HCT116 (cell line): ENCODE measurements around the gene EFCAB13. TPM values are rescaled to one million over a fixed set of nuclear protein-coding genes. Genes with fewer than 3 reads are reported as not detected.

Experiments
- ATAC-seq: fragments of 200-7000 bp; cut with Tn5 transposase; 2 replicates; pipeline ENCODE4 v1.9.1; 2020; ENCODE audit warnings: mild to moderate bottlenecking, moderate library complexity
- BruUV-seq: library from RNA; stranded (reverse); fragments of 400-500 nt; replicated peaks from 2 replicates; lab custom pipeline; 2021; lab: Mats Ljungman, UMichigan
- CTCF ChIA-PET: fragments of 300-600 bp; sonication (Branson Sonifier 250); formaldehyde crosslinking; loops from one replicate; lab custom pipeline; 2021; ENCODE audit warnings: antibody characterized with exemption; lab: Charles Lee
- POLR2A ChIA-PET: fragments of 300-600, 350-600 bp; sonication (Branson Sonifier 250); formaldehyde crosslinking; loops from one replicate; lab custom pipeline; 2021; ENCODE audit warnings: antibody characterized with exemption; lab: Charles Lee
- RAD21 ChIA-PET, 2 experiments: fragments of 300-600 bp; sonication (Branson Sonifier 250); formaldehyde crosslinking; loops; one replicate each; lab custom pipeline; 2023; ENCODE audit warnings: low total read pairs in 2 of 2; ENCODE audit not compliant: uncharacterized antibody in 2 of 2, unreplicated experiment in 2 of 2, low non-redundant PET in 1 of 2; lab: Charles Lee
- DNase-seq: peaks from one replicate; pipeline ENCODE4 v3.0.0-alpha.2; 2010; ENCODE audit warnings: low read depth, low spot score
- H2AFZ ChIP-seq: fragments of 200-600 bp; shearing (Covaris generic), sonication (generic); 2 replicates; pipeline ENCODE4 v1.6.1; 2017; ENCODE audit warnings: low read depth, mixed run types, mixed read lengths, antibody characterized with exemption, low read length; ENCODE audit not compliant: poor library complexity, severe bottlenecking
- H3K27ac ChIP-seq: 2 replicates; pipeline ENCODE4 v1.5.1; 2012; ENCODE audit warnings: low read depth, low read length
- H3K27me3 ChIP-seq: fragments of 200-600 bp; sonication (generic); 2 replicates; pipeline ENCODE4 v1.6.1; 2016; ENCODE audit warnings: mixed run types, low read length, mixed read lengths; ENCODE audit not compliant: insufficient read depth
- H3K36me3 ChIP-seq, 2 experiments: fragments of 200-500 bp in 1 of 2; fragments of 200-600 bp in 1 of 2; sonication (Bioruptor generic) in 1 of 2; sonication (generic) in 1 of 2; 2 replicates each; pipeline versions ENCODE4 v1.5.1 to v1.6.1; 2014 to 2016; ENCODE audit warnings: low read length in 2 of 2, inconsistent platforms in 1 of 2, mixed read lengths in 1 of 2, mixed run types in 1 of 2; ENCODE audit not compliant: insufficient read depth in 2 of 2, control insufficient read depth in 1 of 2
- H3K4me1 ChIP-seq, 2 experiments: fragments of 200-600 bp in 1 of 2; sonication (generic) in 1 of 2; 2 replicates each; pipeline versions ENCODE4 v1.5.1 to v1.6.1; 2012 to 2017; ENCODE audit warnings: low read length in 2 of 2, inconsistent platforms in 1 of 2, mild to moderate bottlenecking in 1 of 2, mixed read lengths in 1 of 2, mixed run types in 1 of 2, moderate library complexity in 1 of 2; ENCODE audit not compliant: insufficient read depth in 2 of 2, control insufficient read depth in 1 of 2
- H3K4me2 ChIP-seq: fragments of 200-600 bp; sonication (generic); 2 replicates; pipeline ENCODE4 v1.6.1; 2017; ENCODE audit warnings: mixed run types, low read length, mixed read lengths
- H3K4me3 ChIP-seq, 2 experiments: fragments of 200-600 bp in 1 of 2; sonication (generic) in 1 of 2; replicated peaks in 1 of 2; 2 replicates each; pipeline ENCODE4 v1.5.1; 2011 to 2016; ENCODE audit warnings: low read length in 2 of 2, control low read depth in 1 of 2, low read depth in 1 of 2, mild to moderate bottlenecking in 1 of 2, mixed read lengths in 1 of 2, mixed run types in 1 of 2
- H3K79me2 ChIP-seq: fragments of 200-600 bp; sonication (generic); 2 replicates; pipeline ENCODE4 v1.6.1; 2017; ENCODE audit warnings: mild to moderate bottlenecking, mixed run types, low read length, moderate library complexity, mixed read lengths; ENCODE audit not compliant: insufficient read depth
- H3K9ac ChIP-seq: fragments of 200-600 bp; sonication (generic); 2 replicates; pipeline ENCODE4 v1.6.1; 2016; ENCODE audit warnings: low read length, mixed read lengths
- H3K9me2 ChIP-seq: fragments of 200-600 bp; sonication (generic), shearing (Covaris generic); 2 replicates; pipeline ENCODE4 v1.6.1; 2017; ENCODE audit warnings: mixed run types, mild to moderate bottlenecking, moderate library complexity; ENCODE audit not compliant: insufficient read depth
- H3K9me3 ChIP-seq, 2 experiments: fragments of 200-500 bp in 1 of 2; fragments of 200-600 bp in 1 of 2; sonication (Bioruptor generic) in 1 of 2; sonication (generic) in 1 of 2; 2 replicates each; pipeline ENCODE4 v1.6.1; 2014 to 2017; ENCODE audit warnings: low read length in 2 of 2, mixed read lengths in 2 of 2, inconsistent platforms in 1 of 2, low read depth in 1 of 2, mild to moderate bottlenecking in 1 of 2, mixed run types in 1 of 2, moderate library complexity in 1 of 2; ENCODE audit not compliant: control insufficient read depth in 1 of 2, insufficient read depth in 1 of 2
- H4K20me1 ChIP-seq: fragments of 200-600 bp; sonication (generic), shearing (Covaris generic); 2 replicates; pipeline ENCODE4 v1.6.1; 2017; ENCODE audit warnings: mixed run types, mild to moderate bottlenecking, moderate library complexity; ENCODE audit not compliant: insufficient read depth
- ATF3 ChIP-seq: IDR thresholded peaks from 2 replicates; pipeline ENCODE4 v1.6.1; 2012
- CEBPB ChIP-seq: IDR thresholded peaks from 2 replicates; pipeline ENCODE4 v1.6.1; 2012; ENCODE audit warnings: low read depth
- EGR1 ChIP-seq: IDR thresholded peaks from 2 replicates; pipeline ENCODE4 v1.6.1; 2012; ENCODE audit warnings: low read depth
- FOSL1 ChIP-seq: IDR thresholded peaks from 2 replicates; pipeline ENCODE4 v1.6.1; 2012; ENCODE audit warnings: low read depth
- JUND ChIP-seq: IDR thresholded peaks from 2 replicates; pipeline ENCODE4 v1.6.1; 2012
- POLR2A ChIP-seq: IDR thresholded peaks from 2 replicates; pipeline ENCODE4 v1.7.0; 2011; ENCODE audit warnings: borderline replicate concordance; ENCODE audit not compliant: insufficient read depth, insufficient read length; ENCODE audit errors: extremely low read depth
- POLR2AphosphoS5 ChIP-seq: IDR thresholded peaks from 2 replicates; pipeline ENCODE4 v1.6.1; 2011; ENCODE audit warnings: mild to moderate bottlenecking, low read depth, low read length, moderate library complexity
- SP1 ChIP-seq: IDR thresholded peaks from 2 replicates; pipeline ENCODE4 v1.6.1; 2012; ENCODE audit warnings: low read depth
- YY1 ChIP-seq: IDR thresholded peaks from 2 replicates; pipeline ENCODE4 v1.6.1; 2011; ENCODE audit warnings: low read length, low read depth, moderate library complexity, mild to moderate bottlenecking; ENCODE audit not compliant: insufficient replicate concordance; ENCODE audit errors: extremely low read depth
- ZFX ChIP-seq: fragments of 450-650 bp; IDR thresholded peaks from 2 replicates; pipeline ENCODE4 v1.6.1; 2017
- intact Hi-C: fragments of 100-400 bp; cut with micrococcal nuclease; formaldehyde crosslinking; loops from 2 replicates; pipeline ENCODE4 v1.10.0; 2022
- total RNA-seq: library from RNA; stranded (reverse); gene quantifications from one replicate; pipeline ENCODE4 v1.2.1, GENCODE V29; 2021; ENCODE audit not compliant: unreplicated experiment
- TF ChIP-seq, protein P1 (sequence below): IDR thresholded peaks from 2 replicates; pipeline ENCODE4 v1.6.1; 2012; ENCODE audit warnings: low read depth

The EFCAB13 gene
- total RNA-seq, 1 experiment from 2014 or later = not detected

DNA sequence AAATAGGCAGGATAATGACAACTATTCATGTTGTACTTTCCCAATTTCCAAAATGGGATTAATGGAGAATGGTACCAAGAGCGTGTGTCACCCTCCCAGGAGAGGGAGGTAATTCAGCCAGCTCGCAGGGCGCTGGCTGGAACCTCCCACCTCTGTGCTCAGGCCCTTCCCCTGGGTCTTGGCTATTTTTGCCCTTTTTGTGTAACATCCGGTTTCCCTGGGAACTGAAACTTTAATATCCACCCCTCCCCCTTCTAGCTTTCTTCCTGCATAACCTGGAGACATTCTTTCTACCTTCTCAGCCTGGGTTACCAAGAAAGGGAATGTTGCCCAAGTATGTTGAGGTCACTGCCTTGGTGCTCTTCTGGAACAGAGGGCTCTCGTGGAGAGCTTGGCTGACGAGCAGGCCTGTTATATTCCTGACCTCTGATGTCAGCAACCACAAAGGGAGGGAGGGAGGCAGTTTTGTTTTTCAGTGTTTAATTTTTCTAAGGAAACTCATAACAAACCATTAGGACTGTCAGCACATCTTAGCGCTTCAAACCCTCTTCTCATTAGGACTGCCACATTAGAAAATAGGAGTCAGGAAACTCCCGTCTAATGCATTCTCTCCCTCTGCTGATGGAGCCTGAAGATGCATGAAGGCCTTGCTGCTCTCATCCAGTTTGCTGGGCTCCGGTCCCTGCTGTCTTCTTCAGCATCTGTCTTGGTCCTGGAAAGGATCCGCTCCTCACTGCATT, 44.5 kb upstream of the EFCAB13 start:
- no peaks in the 10 kb centered on the region for H3K79me2 ChIP-seq
- no peak overlapping the region for H3K9ac ChIP-seq
- no peak overlapping the region for H3K27ac ChIP-seq
- ATAC-seq = peak; percentile 48
- TF ChIP-seq ZFX (0 out of 2 replicates have a peak, but pooled peaks have one; percentile 10), FOSL1 (no peak)
- peak overlapping the region; percentile 64 for H2AFZ ChIP-seq
- H3K4me2 ChIP-seq = peak overlapping the region; percentile 53
- no peaks in the 10 kb centered on the region for H3K9me3 ChIP-seq
- H4K20me1 ChIP-seq = no peaks in the 10 kb centered on the region
- H3K36me3 ChIP-seq = no peaks in the 10 kb centered on the region
- H3K4me3 ChIP-seq = no peak overlapping the region
- H3K4me1 ChIP-seq = peaks cover 48 to 53% of the 10 kb centered on the region in 2 experiments
- ChIA-PET RAD21 (no interaction called here), POLR2A (no interaction called here), CTCF (interaction anchor here (1.1 kb wide), 1 partner anchor 36 kb away, joined by 3 read pairs; no protein-coding TSS in a partner anchor)
- no peaks in the 10 kb centered on the region for H3K27me3 ChIP-seq
- no peaks in the 10 kb centered on the region for H3K9me2 ChIP-seq
- BruUV-seq = no TSS peak
- DNase-seq = no peak
- intact Hi-C loops = no loop called here

- RAD21 ChIA-PET = no interaction called here
- no peaks in the 10 kb centered on the region for H4K20me1 ChIP-seq
- ATAC-seq (peak; percentile 53), DNase-seq (no peak)
- H3K4me2 ChIP-seq = peak overlapping the region; percentile 53; the same call in 1 of the 2 replicates
- H2AFZ ChIP-seq = no peak overlapping the region
- peak; percentile 40; the same call in 1 of the 2 replicates for TF ChIP-seq FOSL1
- no peak for TF ChIP-seq SP1
- TF ChIP-seq, protein P1, sequence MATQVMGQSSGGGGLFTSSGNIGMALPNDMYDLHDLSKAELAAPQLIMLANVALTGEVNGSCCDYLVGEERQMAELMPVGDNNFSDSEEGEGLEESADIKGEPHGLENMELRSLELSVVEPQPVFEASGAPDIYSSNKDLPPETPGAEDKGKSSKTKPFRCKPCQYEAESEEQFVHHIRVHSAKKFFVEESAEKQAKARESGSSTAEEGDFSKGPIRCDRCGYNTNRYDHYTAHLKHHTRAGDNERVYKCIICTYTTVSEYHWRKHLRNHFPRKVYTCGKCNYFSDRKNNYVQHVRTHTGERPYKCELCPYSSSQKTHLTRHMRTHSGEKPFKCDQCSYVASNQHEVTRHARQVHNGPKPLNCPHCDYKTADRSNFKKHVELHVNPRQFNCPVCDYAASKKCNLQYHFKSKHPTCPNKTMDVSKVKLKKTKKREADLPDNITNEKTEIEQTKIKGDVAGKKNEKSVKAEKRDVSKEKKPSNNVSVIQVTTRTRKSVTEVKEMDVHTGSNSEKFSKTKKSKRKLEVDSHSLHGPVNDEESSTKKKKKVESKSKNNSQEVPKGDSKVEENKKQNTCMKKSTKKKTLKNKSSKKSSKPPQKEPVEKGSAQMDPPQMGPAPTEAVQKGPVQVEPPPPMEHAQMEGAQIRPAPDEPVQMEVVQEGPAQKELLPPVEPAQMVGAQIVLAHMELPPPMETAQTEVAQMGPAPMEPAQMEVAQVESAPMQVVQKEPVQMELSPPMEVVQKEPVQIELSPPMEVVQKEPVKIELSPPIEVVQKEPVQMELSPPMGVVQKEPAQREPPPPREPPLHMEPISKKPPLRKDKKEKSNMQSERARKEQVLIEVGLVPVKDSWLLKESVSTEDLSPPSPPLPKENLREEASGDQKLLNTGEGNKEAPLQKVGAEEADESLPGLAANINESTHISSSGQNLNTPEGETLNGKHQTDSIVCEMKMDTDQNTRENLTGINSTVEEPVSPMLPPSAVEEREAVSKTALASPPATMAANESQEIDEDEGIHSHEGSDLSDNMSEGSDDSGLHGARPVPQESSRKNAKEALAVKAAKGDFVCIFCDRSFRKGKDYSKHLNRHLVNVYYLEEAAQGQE = no peak
- no peak for TF ChIP-seq POLR2A
- no peak for TF ChIP-seq POLR2AphosphoS5
- no peak for TF ChIP-seq CEBPB
- TF ChIP-seq EGR1 = no peak
- TF ChIP-seq YY1 = peak; percentile 16
- no peak for TF ChIP-seq JUND
- no peak for TF ChIP-seq ATF3
- TF ChIP-seq ZFX = no peak
- H3K9me2 ChIP-seq = no peaks in the 10 kb centered on the region
- no peaks in the 10 kb centered on the region for H3K79me2 ChIP-seq
- no peaks in the 10 kb centered on the region for H3K36me3 ChIP-seq
- no peak overlapping the region for H3K9ac ChIP-seq
- CTCF ChIA-PET = no interaction called here
- H3K9me3 ChIP-seq = no peaks in the 10 kb centered on the region
- POLR2A ChIA-PET = no interaction called here
- intact Hi-C loops = no loop called here
- no peak overlapping the region for H3K4me3 ChIP-seq
- H3K4me1 ChIP-seq = peaks cover 45 to 48% of the 10 kb centered on the region in 2 experiments
- no peaks in the 10 kb centered on the region for H3K27me3 ChIP-seq
- BruUV-seq = no TSS peak
- H3K27ac ChIP-seq = no peak overlapping the region
These were observed 43.5 kb upstream of the EFCAB13 start for GRCh38 chr17:47280072-47280811.
